ENCODE data around the gene DDX19B. TPM values are rescaled to one million over a fixed set of nuclear protein-coding genes. Genes with fewer than 3 reads are reported as not detected.
A peak's percentile ranks its signal among the peaks of the same experiment; 100 is the strongest.
"Not testable (repeated sequence)": the region's sequence is repeated elsewhere in the genome, so short reads cannot be mapped to it uniquely, and the experiment has no call there.

DDX19B gene
- total RNA-seq, 1 donor, result 23.7 TPM

DNA sequence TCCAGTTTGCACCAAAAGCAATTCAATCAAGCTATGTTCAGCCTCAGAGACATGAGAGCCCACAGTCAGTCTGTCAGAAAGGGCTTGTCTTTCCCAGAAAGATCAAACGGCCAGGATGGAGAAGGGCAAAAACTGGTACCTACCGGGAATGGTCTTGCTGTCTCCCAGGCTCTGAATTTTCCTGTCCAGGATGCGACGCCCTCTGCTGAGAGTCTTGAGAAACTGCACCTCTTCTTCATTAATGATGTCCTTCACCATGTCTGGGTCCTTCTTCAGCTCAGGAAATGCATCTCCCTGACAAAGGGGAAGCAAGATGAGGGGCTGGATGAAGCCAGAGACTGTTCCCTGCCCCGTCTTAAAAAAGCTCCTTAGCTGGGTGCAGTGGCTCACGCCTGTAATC is 31.5 kb upstream of the DDX19B start:
- DNase-seq (ENCODE audit: low read depth), result peak; percentile 53

DNA sequence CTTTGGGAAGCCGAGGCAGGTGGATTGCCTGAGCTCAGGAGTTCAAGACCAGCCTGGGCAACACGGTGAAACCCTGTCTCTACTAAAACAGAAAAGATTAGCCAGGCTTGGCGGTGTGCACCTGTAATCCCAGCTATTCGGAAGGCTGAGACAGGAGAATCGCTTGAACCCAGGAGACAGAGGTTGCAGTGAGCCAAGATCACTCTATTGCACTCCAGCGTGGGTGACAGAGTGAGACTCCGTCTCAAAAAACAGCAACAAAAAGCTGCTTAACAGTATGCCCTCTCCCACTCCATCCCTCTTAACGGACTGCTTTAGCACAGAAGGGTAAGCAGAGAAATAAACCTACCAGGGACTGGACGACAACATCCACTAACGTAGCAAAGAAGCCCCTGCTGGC is 31.1 kb upstream of the DDX19B start:
- not testable (repeated sequence) for DNase-seq (ENCODE audit: low read depth)

More for the DNA sequence above, 31.5 kb upstream of the DDX19B start:
- H3K4me3 ChIP-seq (ENCODE audit: low read depth, low read length), result no peak overlapping the region
- TF ChIP-seq, protein P1, sequence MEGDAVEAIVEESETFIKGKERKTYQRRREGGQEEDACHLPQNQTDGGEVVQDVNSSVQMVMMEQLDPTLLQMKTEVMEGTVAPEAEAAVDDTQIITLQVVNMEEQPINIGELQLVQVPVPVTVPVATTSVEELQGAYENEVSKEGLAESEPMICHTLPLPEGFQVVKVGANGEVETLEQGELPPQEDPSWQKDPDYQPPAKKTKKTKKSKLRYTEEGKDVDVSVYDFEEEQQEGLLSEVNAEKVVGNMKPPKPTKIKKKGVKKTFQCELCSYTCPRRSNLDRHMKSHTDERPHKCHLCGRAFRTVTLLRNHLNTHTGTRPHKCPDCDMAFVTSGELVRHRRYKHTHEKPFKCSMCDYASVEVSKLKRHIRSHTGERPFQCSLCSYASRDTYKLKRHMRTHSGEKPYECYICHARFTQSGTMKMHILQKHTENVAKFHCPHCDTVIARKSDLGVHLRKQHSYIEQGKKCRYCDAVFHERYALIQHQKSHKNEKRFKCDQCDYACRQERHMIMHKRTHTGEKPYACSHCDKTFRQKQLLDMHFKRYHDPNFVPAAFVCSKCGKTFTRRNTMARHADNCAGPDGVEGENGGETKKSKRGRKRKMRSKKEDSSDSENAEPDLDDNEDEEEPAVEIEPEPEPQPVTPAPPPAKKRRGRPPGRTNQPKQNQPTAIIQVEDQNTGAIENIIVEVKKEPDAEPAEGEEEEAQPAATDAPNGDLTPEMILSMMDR (IDR thresholded peaks at IDR 0.05; ENCODE audit: insufficient read depth, low read depth, low read length), result peak; percentile 63

GRCh38 chr16:70269471-70269870 is 29.5 kb upstream of the DDX19B start:
- no peak for DNase-seq (ENCODE audit: low read depth)
- H3K4me3 ChIP-seq (ENCODE audit: low read depth, low read length), result no peak overlapping the region
- TF ChIP-seq, protein P1 (IDR thresholded peaks at IDR 0.05; ENCODE audit: insufficient read depth, low read depth, low read length), result no peak

More for the DNA sequence above, 31.1 kb upstream of the DDX19B start:
- not testable (repeated sequence) for H3K4me3 ChIP-seq (ENCODE audit: low read depth, low read length)

DNA sequence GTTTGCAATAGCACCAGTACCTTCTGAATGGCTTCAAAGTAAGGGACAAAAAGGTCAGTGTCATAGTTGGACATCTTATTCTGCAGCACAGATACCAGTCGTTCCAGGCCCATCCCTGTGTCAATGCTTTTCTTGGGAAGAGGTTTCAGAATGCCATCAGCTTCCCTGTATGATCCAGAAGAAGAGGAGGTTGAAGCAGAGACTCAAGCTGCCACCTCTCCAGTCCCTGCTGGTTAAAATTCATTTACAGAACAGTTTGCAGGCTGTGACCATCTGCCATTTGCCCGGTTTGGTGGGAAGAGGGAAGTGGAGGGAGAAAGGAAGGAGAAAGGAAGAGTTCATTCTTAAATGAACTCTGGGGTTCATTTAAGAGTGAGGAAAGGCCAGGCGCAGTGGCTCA is 28.8 kb upstream of the DDX19B start:
- no peak for DNase-seq (ENCODE audit: low read depth)
- TF ChIP-seq, protein P1 (IDR thresholded peaks at IDR 0.05; ENCODE audit: insufficient read depth, low read depth, low read length), result no peak
- H3K4me3 ChIP-seq (ENCODE audit: low read depth, low read length), result no peak overlapping the region

GRCh38 chr16:70271696-70272095 is 27.3 kb upstream of the DDX19B start:
- DNase-seq (ENCODE audit: low read depth), result no peak
- H3K4me3 ChIP-seq (ENCODE audit: low read depth, low read length), result no peak overlapping the region
- TF ChIP-seq, protein P1 (IDR thresholded peaks at IDR 0.05; ENCODE audit: insufficient read depth, low read depth, low read length), result no peak

- H3K4me3 ChIP-seq (ENCODE audit: low read depth, low read length), result no peak overlapping the region
- TF ChIP-seq, protein P1 (IDR thresholded peaks at IDR 0.05; ENCODE audit: insufficient read depth, low read depth, low read length), result no peak
- no peak for DNase-seq (ENCODE audit: low read depth)
These were observed 22.6 kb upstream of the DDX19B start for GRCh38 chr16:70276392-70276791.

DNA sequence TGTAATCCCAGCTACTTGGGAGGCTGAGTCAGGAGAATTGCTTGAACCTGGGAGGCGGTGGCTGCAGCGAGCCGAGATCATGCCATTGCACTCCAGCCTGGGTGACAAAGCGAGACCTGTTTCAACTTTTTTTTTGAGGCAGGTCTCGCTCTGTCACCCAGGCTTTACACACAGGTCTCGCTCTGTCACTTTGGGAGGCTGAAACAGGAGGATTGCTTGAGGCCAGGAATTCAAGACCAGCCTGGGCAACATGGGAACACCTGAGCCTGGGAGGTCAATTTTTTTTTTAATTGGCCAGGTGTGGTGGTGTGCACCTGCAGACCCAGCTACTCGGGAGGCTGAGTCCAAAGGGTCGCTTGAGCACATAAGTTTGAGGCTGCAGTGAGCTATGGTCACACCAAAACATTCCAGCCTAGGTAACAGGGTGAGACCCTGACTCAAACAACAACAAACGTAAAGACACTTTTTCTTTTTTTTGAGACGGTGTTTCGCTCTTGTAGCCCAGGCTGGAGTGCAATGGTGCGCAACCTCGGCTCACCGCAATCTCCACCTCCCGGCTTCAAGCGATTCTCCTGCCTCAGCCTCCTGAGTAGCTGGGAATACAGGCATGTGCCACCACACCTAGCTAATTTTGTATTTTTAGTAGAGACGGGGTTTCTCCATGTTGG is 11.5 kb upstream of the DDX19B start:
- H3K4me3 ChIP-seq (ENCODE audit: low read depth, low read length), result peak overlapping the region; percentile 77
- DNase-seq (ENCODE audit: low read depth), result not testable (repeated sequence)

All from fibroblast of villous mesenchyme (primary cell).